GM19372 (cell line): ENCODE measurements around the gene ATM.
"Not testable (repeated sequence)": the region's sequence is repeated elsewhere in the genome, so short reads cannot be mapped to it uniquely, and the experiment has no call there.

Experiments
- ATAC-seq: cut with Tn5 transposase; IDR thresholded peaks from one replicate; pipeline ENCODE4 v1.9.1; 2021; ENCODE audit warnings: mild to moderate bottlenecking, low read depth, moderate library complexity; ENCODE audit not compliant: unreplicated experiment

Gene ATM

DNA sequence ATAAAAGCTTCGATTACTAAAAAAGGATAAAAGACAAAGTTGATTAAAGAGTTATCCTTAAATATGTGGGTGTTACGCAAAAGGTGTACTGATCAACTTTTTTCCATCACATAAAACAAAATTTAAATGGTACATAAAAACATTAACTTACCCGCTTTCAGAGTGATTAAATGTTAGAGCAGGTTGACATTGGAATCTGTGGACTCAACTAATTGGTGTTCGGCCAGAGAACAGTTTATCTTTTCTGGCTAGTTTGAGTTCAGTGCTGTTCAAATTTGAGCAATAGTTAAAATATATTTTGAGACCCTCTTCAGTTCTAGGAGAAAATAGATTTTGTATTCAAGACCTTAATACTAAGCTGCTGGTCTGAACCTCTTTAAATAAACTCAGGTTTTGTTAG lies 56.1 kb downstream of the ATM start:
- no peak for ATAC-seq

DNA sequence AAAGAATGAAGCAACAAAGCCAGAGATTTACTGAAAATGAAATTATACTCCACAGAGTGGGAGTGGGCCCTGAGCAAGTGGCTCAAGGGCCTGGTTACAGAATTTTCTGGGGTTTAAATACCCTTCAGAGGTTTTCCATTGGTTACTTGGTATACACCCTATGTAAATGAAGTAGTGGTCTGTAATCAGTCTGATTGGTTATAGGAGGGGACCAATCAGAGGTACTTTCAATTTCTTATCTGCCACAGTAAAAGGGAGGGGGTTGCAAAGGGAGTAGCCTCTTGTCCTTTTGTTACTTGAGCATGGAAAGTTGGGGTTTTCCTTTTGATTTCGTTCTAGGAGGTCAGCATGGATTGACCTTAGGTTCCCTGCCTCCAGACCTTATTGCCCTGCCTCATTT lies 63.5 kb downstream of the ATM start:
- ATAC-seq, result no peak

DNA sequence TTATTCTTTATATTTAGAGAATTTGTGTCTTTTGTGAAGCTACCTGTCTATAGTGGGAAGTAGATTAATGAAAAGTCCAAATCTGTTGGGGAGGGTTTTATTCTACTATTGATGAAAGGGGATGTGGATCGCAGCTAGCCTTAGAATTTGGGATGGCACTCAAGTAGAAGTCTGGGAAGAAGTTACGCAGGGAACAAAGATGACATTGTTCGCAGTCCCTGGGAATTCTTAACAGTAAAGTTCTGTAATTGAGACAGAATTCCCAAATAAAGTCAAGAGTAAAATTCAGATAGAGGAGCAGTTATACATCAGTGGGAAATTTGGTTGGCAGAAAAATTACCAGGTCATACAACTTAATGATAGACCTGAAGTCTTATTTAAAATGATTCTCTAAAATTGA lies 64.1 kb downstream of the ATM start:
- ATAC-seq, result no peak

DNA sequence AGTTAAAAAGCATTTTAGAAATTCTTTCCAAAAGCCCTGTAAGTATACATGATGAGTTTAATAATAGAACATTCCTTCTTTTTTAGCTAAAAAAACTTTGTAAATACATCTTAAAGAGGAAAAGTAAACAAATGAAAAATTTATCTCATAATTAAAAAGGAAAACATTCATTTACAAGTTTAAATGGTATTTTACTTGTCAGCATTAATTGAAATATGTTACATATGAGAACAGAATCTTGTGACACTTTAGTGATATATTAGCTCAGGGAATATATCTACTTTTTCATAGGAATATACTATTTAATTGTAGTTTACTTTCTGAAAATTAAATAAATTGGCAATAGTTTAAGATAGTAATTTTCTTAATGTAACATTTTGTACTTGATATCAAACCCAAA lies 66.2 kb downstream of the ATM start:
- ATAC-seq, result not testable (repeated sequence)

- no peak for ATAC-seq
Observed at GRCh38 chr11:108289699-108290098, 66.8 kb downstream of the ATM start.

DNA sequence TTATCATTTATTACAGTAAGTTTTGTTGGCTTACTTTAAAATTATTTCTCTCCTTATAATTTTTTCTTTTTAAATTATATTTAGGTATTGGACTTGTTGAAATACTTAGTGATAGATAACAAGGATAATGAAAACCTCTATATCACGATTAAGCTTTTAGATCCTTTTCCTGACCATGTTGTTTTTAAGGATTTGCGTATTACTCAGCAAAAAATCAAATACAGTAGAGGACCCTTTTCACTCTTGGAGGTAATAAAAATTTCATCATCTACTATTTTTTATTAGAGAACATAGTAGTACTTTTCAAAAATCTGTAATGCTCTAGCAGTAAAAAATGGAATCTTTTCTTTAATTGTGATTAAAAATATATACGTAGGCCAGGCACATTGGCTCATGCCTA lies 70.4 kb downstream of the ATM start:
- ATAC-seq, result no peak

GRCh38 chr11:108302121-108302785 lies 79.4 kb downstream of the ATM start:
- no peak for ATAC-seq

- no peak for ATAC-seq
Observed at GRCh38 chr11:108307751-108308150, 84.9 kb downstream of the ATM start.

DNA sequence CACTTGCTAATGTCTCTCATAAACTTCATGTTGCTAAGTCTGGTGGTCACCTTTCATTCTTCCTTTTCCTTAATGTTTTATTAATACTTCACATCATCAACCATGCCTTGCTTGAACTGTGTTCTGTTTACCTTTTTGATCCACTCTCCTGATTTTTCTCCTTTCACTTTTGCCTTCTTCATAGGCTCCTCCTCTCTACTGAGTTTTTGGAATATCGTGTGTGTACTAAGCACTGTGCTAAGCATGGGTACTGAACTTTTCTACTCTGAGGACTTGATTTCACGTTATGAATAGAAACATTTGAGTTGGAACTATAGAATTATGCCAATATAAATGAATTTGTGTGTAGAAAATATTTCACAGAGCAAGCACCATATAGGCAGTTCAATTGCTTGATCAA lies 90.6 kb downstream of the ATM start:
- ATAC-seq, result no peak

DNA sequence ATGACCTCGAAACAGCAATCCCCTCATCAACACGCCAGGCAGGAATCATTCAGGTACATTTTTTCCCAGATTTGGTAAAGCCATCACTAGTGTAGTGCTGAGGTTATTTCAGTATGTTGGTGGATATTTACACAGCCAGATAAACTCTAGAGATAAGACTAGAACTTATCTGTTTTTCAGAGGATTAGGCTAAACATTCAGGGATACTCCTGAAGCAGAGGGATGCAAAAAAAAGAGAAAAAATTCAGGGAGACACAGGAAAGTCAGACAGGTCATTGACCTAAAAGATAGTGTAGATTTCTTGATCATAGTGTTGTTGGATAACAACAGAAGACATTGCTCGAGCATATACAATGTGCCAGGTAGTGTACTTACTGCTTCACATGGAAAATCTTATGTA lies 93.2 kb downstream of the ATM start:
- ATAC-seq, result no peak

DNA sequence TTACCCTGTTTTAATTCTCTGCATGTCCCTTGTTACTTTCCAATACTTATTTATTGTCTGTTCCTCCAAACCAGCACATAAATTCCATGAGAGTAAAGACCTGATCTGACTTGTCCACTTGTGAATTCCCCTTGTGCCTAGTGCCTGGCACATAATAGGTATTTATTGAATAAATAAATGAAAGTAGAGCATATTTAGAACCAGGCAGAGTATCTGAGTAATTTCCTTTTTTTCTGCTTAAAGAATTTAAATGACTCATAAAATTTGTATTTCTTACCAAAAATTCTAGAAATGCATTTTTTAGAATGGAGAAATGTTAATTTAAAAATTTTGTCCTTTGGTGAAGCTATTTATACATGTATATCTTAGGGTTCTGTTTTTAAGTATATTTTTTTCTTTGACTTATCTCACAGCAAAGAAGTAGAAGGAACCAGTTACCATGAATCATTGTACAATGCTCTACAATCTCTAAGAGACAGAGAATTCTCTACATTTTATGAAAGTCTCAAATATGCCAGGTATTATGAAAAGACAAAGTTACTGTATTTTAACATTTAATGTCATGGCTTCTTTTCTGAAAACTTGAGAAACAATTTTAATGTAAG lies 96.8 kb downstream of the ATM start:
- ATAC-seq, result no peak

DNA sequence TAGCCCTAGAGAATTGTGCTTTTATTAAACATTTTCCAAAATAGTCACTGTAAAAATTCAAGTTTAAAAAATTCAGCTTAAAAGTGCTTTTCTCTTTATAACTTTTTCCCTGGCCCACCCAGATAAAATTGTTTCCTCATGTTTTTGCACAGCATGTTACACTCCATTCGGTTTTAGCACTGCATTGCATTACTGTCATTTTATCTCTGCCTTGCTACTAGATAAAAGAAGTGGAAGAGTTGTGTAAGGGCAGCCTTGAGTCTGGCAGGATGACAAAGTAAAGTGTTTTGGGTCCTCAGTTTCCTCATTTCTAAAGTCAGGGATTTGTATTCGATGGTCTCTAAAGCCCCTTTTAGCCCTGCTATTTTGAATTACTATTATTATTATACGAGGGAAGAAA lies 99.8 kb downstream of the ATM start:
- ATAC-seq, result no peak

DNA sequence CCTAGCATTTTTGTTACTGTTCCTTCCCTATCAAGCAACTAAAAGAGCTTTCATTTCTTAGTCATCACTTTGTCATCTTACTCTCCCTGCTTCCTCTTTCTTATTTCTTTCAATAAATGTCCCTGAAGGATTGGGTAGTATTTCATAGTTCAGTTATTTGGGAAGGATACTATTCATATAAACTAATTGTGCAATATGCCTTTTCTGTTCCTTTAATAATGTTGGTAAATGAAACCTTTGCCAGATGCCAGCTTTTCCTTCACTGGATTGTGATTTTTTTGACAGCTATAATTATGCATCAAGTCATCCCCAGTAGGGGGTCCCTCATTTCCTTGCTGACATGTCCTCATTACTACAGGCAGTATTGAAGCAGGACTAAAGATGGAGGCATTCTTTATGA lies 101.7 kb downstream of the ATM start:
- no peak for ATAC-seq

GRCh38 chr11:108333403-108333899 lies 110.6 kb downstream of the ATM start:
- no peak for ATAC-seq

DNA sequence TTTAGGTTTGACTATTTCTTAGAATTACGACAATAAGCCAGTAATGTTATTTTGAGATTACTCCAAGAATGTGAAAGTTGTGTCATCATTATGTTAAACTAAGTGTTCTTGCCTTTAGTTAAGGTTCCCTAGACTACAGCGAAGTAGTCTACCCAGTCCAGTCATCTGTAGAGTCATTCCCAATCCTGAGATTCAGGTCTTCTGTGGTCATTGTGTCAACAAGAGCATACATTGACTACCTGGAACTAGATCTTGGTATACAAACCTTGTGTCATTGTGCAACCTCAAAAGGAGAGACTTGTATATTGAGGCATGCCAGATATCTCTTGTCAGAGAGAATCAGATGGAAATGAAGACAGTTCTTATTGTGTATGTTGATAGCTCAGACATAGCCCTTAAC lies 115.9 kb downstream of the ATM start:
- no peak for ATAC-seq

GRCh38 chr11:108340973-108341372 lies 118.1 kb downstream of the ATM start:
- no peak for ATAC-seq

- ATAC-seq, result no peak
Observed at GRCh38 chr11:108341654-108342053, 118.8 kb downstream of the ATM start.

- ATAC-seq, result no peak
Observed at GRCh38 chr11:108343714-108344113, 120.8 kb downstream of the ATM start.

- no peak for ATAC-seq
Observed at GRCh38 chr11:108345767-108346166, 122.9 kb downstream of the ATM start.

GRCh38 chr11:108346451-108346850 lies 123.6 kb downstream of the ATM start:
- ATAC-seq, result no peak

GRCh38 chr11:108351468-108351867 lies 128.6 kb downstream of the ATM start:
- no peak for ATAC-seq

DNA sequence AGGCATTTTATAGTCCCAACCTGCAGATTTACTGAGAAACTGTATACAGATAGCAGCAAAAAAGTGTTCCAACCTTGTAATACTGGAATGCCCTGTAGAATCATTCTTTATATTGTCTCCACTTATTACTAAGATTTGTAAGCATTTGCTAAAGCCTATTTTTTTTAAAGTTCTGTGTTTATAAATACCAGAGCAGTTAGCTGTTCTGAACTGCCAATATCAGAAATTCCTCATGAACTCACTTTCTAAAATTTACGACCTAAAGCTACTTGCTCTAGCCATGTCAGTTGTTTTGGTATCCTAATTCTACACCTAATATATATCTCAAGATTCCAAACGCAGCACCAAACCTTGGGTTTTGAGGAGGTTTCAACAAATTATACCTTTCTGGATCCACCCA lies 141.3 kb downstream of the ATM start:
- no peak for ATAC-seq
